Neural cell (in vitro differentiated cells): Measurements from ENCODE around the gene ATG4C. TPM values are rescaled to one million over a fixed set of nuclear protein-coding genes. Genes with fewer than 3 reads are reported as not detected.
"Not testable (repeated sequence)": the region's sequence is repeated elsewhere in the genome, so short reads cannot be mapped to it uniquely, and the experiment has no call there.

Source experiments
- H2AFZ ChIP-seq: fragments of 200-600, 300-800 bp; sonication (generic), shearing (Covaris generic); 2 replicates; pipeline ENCODE4 v1.6.0; 2014; ENCODE audit warnings: low read depth, mild to moderate bottlenecking, antibody characterized with exemption, low read length, moderate library complexity
- H3F3A ChIP-seq: fragments of 200-600 bp; shearing (Covaris generic); 2 replicates; pipeline ENCODE4 v1.6.1; 2016; ENCODE audit warnings: mild to moderate bottlenecking, moderate library complexity, mixed read lengths, antibody characterized with exemption, low read length; ENCODE audit not compliant: insufficient read depth, poor library complexity, severe bottlenecking
- H3K27ac ChIP-seq: fragments of 200-600, 300-800 bp; sonication (generic), shearing (Covaris generic); 2 replicates; pipeline ENCODE4 v1.5.1; 2014; ENCODE audit warnings: mild to moderate bottlenecking, low read length, moderate library complexity
- H3K27me3 ChIP-seq: fragments of 300-800, 200-600 bp; sonication (generic), shearing (Covaris generic); 2 replicates; pipeline ENCODE4 v1.6.0; 2014; ENCODE audit warnings: mild to moderate bottlenecking, low read depth, low read length, moderate library complexity; ENCODE audit not compliant: insufficient read depth
- H3K36me3 ChIP-seq: fragments of 300-800, 200-600 bp; sonication (generic), shearing (Covaris generic); 2 replicates; pipeline ENCODE4 v1.5.1; 2014; ENCODE audit warnings: mild to moderate bottlenecking, antibody characterized with exemption, low read length, moderate library complexity; ENCODE audit not compliant: insufficient read depth
- H3K4me2 ChIP-seq: fragments of 300-800, 200-600 bp; sonication (generic), shearing (Covaris generic); 2 replicates; pipeline ENCODE4 v1.6.0; 2014; ENCODE audit warnings: mild to moderate bottlenecking, low read length
- H3K4me3 ChIP-seq: fragments of 300-800, 200-600 bp; sonication (generic), shearing (Covaris generic); 2 replicates; pipeline ENCODE4 v1.5.1; 2014; ENCODE audit warnings: mild to moderate bottlenecking, low read length, moderate library complexity
- H3K79me2 ChIP-seq: fragments of 200-600 bp; shearing (Covaris generic); replicated peaks from 2 replicates; pipeline ENCODE4 v1.6.0; 2014; ENCODE audit warnings: mild to moderate bottlenecking, low read length, moderate library complexity; ENCODE audit not compliant: insufficient read depth
- H3K9ac ChIP-seq: fragments of 300-800, 200-600 bp; sonication (generic), shearing (Covaris generic); 2 replicates; pipeline ENCODE4 v1.6.1; 2016; ENCODE audit warnings: mild to moderate bottlenecking, low read length, mixed read lengths
- H3K9me2 ChIP-seq: fragments of 200-600 bp; shearing (Covaris generic); 2 replicates; pipeline ENCODE4 v1.6.1; 2016; ENCODE audit warnings: mild to moderate bottlenecking, low read length, mixed read lengths; ENCODE audit not compliant: insufficient read depth
- H3K9me3 ChIP-seq: fragments of 200-600, 300-800 bp; sonication (generic), shearing (Covaris generic); 2 replicates; pipeline ENCODE4 v1.6.1; 2016; ENCODE audit warnings: mild to moderate bottlenecking, mixed run types, low read length, moderate library complexity, mixed read lengths
- H4K20me1 ChIP-seq: fragments of 200-600 bp; shearing (Covaris generic); 2 replicates; pipeline ENCODE4 v1.6.1; 2016; ENCODE audit warnings: mild to moderate bottlenecking, mixed run types; ENCODE audit not compliant: insufficient read depth
- EP300 ChIP-seq: fragments of 450-650 bp; conservative IDR thresholded peaks from 2 replicates; pipeline ENCODE4 v1.6.1; 2014; ENCODE audit warnings: antibody characterized with exemption, mild to moderate bottlenecking, moderate library complexity; ENCODE audit not compliant: poor library complexity, severe bottlenecking
- EZH2 ChIP-seq: fragments of 200-600, 300-800 bp; shearing (Covaris generic), sonication (generic); IDR thresholded peaks from 2 replicates; pipeline ENCODE4 v1.6.1; 2014; ENCODE audit warnings: antibody characterized with exemption, low read length, borderline replicate concordance, mild to moderate bottlenecking; ENCODE audit not compliant: insufficient read depth, poor library complexity, severe bottlenecking
- POLR2AphosphoS5 ChIP-seq: IDR thresholded peaks from 2 replicates; pipeline ENCODE4 v1.6.1; 2012
- RAD21 ChIP-seq: fragments of 450-650 bp; conservative IDR thresholded peaks from 2 replicates; pipeline ENCODE4 v1.6.1; 2014; ENCODE audit warnings: antibody characterized with exemption, mild to moderate bottlenecking, moderate library complexity
- SMC3 ChIP-seq: fragments of 450-650 bp; conservative IDR thresholded peaks from 2 replicates; pipeline ENCODE4 v1.6.1; 2014; ENCODE audit warnings: antibody characterized with exemption, mild to moderate bottlenecking, moderate library complexity; ENCODE audit not compliant: poor library complexity
- TAF1 ChIP-seq: IDR thresholded peaks from 2 replicates; pipeline ENCODE4 v1.6.1; 2012; ENCODE audit warnings: low read depth
- polyA plus RNA-seq: library from polyadenylated mRNA; depleted of rRNA; stranded (reverse); fragments of >200 nt; gene quantifications from 2 replicates; pipeline ENCODE4 v1.2.3, GENCODE V29; 2014
- TF ChIP-seq, protein P1 (sequence below): fragments of 450-650 bp; IDR thresholded peaks from 2 replicates; pipeline ENCODE4 v1.5.1; 2014; ENCODE audit warnings: antibody characterized with exemption, mild to moderate bottlenecking, moderate library complexity; ENCODE audit not compliant: poor library complexity, severe bottlenecking
- TF ChIP-seq, protein P2 (sequence below): IDR thresholded peaks from 2 replicates; pipeline ENCODE4 v1.6.1; 2012; ENCODE audit warnings: borderline replicate concordance

The ATG4C gene
- polyA plus RNA-seq, 1 donor from 2014 or later: 11.0 TPM

DNA sequence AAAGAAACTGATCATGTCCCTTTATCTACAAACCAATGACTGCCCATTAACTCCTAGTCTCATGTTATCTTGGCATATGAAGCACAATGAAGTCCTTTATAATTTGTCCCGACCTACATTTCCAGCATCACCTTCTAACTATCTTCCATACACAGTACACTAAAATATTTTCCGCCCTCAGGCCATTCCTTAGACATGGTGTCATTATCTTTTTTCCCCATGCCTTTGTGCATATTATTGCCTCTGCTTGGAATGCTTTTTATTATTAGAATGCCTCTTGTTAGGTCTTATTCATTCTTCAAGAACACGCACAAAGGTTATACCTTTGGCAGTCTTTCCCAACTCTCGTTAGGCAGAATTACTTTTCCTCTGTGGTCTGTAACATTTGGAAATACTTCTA, 39.6 kb downstream of the ATG4C start:
- H2AFZ ChIP-seq: no peak overlapping the region
- no peak overlapping the region for H3K4me2 ChIP-seq
- no peak overlapping the region for H3K9ac ChIP-seq
- no peaks in the 10 kb centered on the region for H3K79me2 ChIP-seq
- H3F3A ChIP-seq: no peaks in the 10 kb centered on the region
- H4K20me1 ChIP-seq: no peaks in the 10 kb centered on the region
- H3K9me3 ChIP-seq: no peaks in the 10 kb centered on the region
- no peaks in the 10 kb centered on the region for H3K36me3 ChIP-seq
- no peaks in the 10 kb centered on the region for H3K9me2 ChIP-seq
- H3K27ac ChIP-seq: no peak overlapping the region
- H3K4me3 ChIP-seq: no peak overlapping the region
- TF ChIP-seq RAD21: no peak
- TF ChIP-seq, protein P1, sequence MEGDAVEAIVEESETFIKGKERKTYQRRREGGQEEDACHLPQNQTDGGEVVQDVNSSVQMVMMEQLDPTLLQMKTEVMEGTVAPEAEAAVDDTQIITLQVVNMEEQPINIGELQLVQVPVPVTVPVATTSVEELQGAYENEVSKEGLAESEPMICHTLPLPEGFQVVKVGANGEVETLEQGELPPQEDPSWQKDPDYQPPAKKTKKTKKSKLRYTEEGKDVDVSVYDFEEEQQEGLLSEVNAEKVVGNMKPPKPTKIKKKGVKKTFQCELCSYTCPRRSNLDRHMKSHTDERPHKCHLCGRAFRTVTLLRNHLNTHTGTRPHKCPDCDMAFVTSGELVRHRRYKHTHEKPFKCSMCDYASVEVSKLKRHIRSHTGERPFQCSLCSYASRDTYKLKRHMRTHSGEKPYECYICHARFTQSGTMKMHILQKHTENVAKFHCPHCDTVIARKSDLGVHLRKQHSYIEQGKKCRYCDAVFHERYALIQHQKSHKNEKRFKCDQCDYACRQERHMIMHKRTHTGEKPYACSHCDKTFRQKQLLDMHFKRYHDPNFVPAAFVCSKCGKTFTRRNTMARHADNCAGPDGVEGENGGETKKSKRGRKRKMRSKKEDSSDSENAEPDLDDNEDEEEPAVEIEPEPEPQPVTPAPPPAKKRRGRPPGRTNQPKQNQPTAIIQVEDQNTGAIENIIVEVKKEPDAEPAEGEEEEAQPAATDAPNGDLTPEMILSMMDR: no peak
- TF ChIP-seq, protein P2, sequence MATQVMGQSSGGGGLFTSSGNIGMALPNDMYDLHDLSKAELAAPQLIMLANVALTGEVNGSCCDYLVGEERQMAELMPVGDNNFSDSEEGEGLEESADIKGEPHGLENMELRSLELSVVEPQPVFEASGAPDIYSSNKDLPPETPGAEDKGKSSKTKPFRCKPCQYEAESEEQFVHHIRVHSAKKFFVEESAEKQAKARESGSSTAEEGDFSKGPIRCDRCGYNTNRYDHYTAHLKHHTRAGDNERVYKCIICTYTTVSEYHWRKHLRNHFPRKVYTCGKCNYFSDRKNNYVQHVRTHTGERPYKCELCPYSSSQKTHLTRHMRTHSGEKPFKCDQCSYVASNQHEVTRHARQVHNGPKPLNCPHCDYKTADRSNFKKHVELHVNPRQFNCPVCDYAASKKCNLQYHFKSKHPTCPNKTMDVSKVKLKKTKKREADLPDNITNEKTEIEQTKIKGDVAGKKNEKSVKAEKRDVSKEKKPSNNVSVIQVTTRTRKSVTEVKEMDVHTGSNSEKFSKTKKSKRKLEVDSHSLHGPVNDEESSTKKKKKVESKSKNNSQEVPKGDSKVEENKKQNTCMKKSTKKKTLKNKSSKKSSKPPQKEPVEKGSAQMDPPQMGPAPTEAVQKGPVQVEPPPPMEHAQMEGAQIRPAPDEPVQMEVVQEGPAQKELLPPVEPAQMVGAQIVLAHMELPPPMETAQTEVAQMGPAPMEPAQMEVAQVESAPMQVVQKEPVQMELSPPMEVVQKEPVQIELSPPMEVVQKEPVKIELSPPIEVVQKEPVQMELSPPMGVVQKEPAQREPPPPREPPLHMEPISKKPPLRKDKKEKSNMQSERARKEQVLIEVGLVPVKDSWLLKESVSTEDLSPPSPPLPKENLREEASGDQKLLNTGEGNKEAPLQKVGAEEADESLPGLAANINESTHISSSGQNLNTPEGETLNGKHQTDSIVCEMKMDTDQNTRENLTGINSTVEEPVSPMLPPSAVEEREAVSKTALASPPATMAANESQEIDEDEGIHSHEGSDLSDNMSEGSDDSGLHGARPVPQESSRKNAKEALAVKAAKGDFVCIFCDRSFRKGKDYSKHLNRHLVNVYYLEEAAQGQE: no peak
- no peaks in the 10 kb centered on the region for H3K27me3 ChIP-seq

DNA sequence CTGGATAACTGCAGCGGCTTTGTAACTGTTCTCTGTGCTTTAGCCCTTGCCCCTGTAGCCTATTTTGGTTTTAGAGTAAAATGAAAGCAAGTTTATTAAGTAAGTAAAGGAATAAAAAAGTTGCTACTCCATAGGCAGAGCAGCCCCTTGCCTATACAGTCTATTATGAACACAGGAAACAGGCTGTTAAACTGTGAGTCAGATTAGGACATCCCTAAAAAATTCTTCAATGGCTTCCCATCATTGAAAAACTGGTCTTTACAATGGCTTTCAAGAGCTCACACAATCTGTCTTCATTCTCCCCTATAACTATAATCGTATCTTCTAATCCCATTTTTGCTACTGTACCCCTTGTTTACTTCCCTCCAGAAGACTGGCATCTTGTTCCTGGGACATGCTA, 43.0 kb downstream of the ATG4C start:
- Histone ChIP-seq H2AFZ (no peak overlapping the region), H3K9me3 (no peaks in the 10 kb centered on the region), H3K9me2 (no peaks in the 10 kb centered on the region), H3K4me2 (no peak overlapping the region), H3K27ac (no peak overlapping the region), H3K36me3 (no peaks in the 10 kb centered on the region), H3K4me3 (no peak overlapping the region), H4K20me1 (no peaks in the 10 kb centered on the region), H3K9ac (no peak overlapping the region), H3K79me2 (no peaks in the 10 kb centered on the region), H3K27me3 (no peaks in the 10 kb centered on the region), H3F3A (no peaks in the 10 kb centered on the region)
- no peak for TF ChIP-seq EZH2

DNA sequence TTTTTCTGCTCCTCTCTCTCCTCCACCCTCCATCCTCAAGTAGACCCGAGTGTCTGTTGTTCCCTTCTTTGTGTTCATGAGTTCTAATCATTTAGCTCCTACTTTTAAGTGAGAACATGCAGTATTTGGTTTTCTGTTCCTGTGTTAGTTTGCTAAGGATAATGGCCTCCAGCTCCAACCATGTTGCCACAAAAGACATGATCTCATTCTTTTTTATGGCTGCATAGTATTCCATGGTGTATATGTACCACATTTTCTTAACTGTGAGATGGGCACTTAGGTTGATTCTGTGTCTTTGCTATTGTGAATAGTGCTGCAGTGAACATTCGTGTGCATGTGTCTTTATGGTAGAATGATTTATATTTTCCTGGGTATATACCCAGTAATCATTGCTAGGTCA, 43.9 kb downstream of the ATG4C start:
- H4K20me1 ChIP-seq, H3K27ac ChIP-seq, H3K27me3 ChIP-seq, H3F3A ChIP-seq, H3K79me2 ChIP-seq, H3K9me2 ChIP-seq, H3K4me2 ChIP-seq, H3K9me3 ChIP-seq, H2AFZ ChIP-seq, H3K36me3 ChIP-seq, H3K9ac ChIP-seq, H3K4me3 ChIP-seq: not testable (repeated sequence)

DNA sequence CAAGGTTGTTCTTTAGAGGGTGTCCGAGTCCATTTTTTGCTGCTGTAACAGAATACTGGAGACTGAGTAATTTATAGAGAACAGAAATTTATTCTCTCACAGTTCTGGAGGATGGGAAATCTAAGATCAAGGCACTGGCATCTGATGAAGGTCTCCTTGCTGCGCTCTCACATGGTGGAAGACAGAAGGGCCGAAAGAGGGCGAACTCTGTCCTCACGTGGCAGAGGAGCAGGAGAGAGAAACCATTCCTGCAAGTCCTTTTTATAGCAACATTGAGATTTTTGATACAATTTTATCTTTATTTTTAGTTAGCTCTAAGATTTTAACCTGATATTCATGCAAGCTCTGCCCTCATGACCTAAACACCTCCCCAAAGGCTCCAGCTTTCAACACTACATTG, 48.3 kb downstream of the ATG4C start:
- Histone ChIP-seq H3K9ac (no peak overlapping the region), H3K4me3 (no peak overlapping the region), H3K36me3 (no peaks in the 10 kb centered on the region), H3K79me2 (no peaks in the 10 kb centered on the region), H3K9me2 (no peaks in the 10 kb centered on the region), H3K27me3 (no peaks in the 10 kb centered on the region), H2AFZ (no peak overlapping the region), H4K20me1 (no peaks in the 10 kb centered on the region), H3K9me3 (no peaks in the 10 kb centered on the region), H3K27ac (no peak overlapping the region), H3K4me2 (no peak overlapping the region), H3F3A (no peaks in the 10 kb centered on the region)
- TF ChIP-seq, protein P2: no peak
- TF ChIP-seq POLR2AphosphoS5: no peak
- TF ChIP-seq EP300: no peak
- TF ChIP-seq, protein P1: no peak
- TF ChIP-seq SMC3: no peak
- no peak for TF ChIP-seq TAF1
- no peak for TF ChIP-seq RAD21
